Heart left ventricle (tissue), 16 donors: ENCODE measurements around the gene GPANK1. TPM values are rescaled to one million over a fixed set of nuclear protein-coding genes. Genes with fewer than 3 reads are reported as not detected.

Experiments
- ATAC-seq, 4 donors: fragments of 200-7000 bp; cut with Tn5 transposase; one replicate each; pipeline ENCODE4 v1.9.1; 2020 to 2022; ENCODE audit warnings: moderate library complexity in 4 of 4, mild to moderate bottlenecking in 3 of 4, moderate number of reproducible peaks in 1 of 4
- DNase-seq, 5 donors: peaks; one replicate each; pipeline ENCODE4 v3.0.0-alpha.2; 2020
- H3K27ac ChIP-seq, 12 donors: fragments of 200-600 bp; sonication (generic) in 4 of 12; one replicate each; pipeline versions ENCODE4 v1.5.0 to v1.8.0; 2016 to 2022; ENCODE audit warnings: mild to moderate bottlenecking in 2 of 12
- H3K27me3 ChIP-seq, 9 donors: fragments of 200-600 bp; sonication (generic) in 2 of 9; one replicate each; pipeline versions ENCODE4 v1.5.1 to v1.8.0; 2016 to 2022; ENCODE audit warnings: mild to moderate bottlenecking in 3 of 9
- H3K36me3 ChIP-seq, 9 donors: fragments of 200-600 bp; sonication (generic) in 2 of 9; one replicate each; pipeline versions ENCODE4 v1.5.0 to v1.8.0; 2018 to 2022; ENCODE audit warnings: mild to moderate bottlenecking in 2 of 9
- H3K4me1 ChIP-seq, 12 donors: fragments of 200-600 bp; sonication (generic) in 4 of 12; one replicate each; pipeline versions ENCODE4 v1.5.0 to v1.8.0; 2016 to 2022; ENCODE audit warnings: mild to moderate bottlenecking in 3 of 12
- H3K4me3 ChIP-seq, 12 donors: fragments of 200-600 bp; sonication (generic) in 4 of 12; one replicate each; pipeline versions ENCODE4 v1.5.0 to v1.8.0; 2017 to 2022; ENCODE audit warnings: mild to moderate bottlenecking in 9 of 12, moderate library complexity in 4 of 12
- H3K9me3 ChIP-seq, 12 donors: fragments of 200-600 bp; sonication (generic) in 4 of 12; one replicate each; pipeline versions ENCODE4 v1.5.0 to v1.8.0; 2016 to 2022; ENCODE audit warnings: mild to moderate bottlenecking in 1 of 12
- CTCF ChIP-seq, 12 donors: fragments of 200-600 bp; sonication (generic) in 4 of 12; IDR thresholded peaks; one replicate each; pipeline versions ENCODE4 v1.5.0 to v1.8.0; 2018 to 2022; ENCODE audit warnings: antibody characterized with exemption in 12 of 12, mild to moderate bottlenecking in 5 of 12
- POLR2A ChIP-seq, 2 donors: fragments of 450-650 bp; IDR thresholded peaks; one replicate each; pipeline ENCODE4 v1.6.1; 2017; ENCODE audit warnings: antibody characterized with exemption in 2 of 2, mild to moderate bottlenecking in 2 of 2, moderate library complexity in 2 of 2
- WGBS, 4 donors: extraction: QIAGEN DNeasy Blood & Tissue Kit in 2 of 4; methylation state at CpG; one replicate each; pipeline versions ENCODE4 v1.1.5 to v1.1.7; 2013 to 2018; 5-methylcytosine and 5-hydroxymethylcytosine counted together
- intact Hi-C, 10 donors: fragments of 100-400 bp; cut with DNase I; formaldehyde crosslinking; loops; one replicate each; pipeline versions ENCODE4 v1.11.1 to v1.14.2; 2022
- long read RNA-seq, 3 donors: library from polyadenylated mRNA; unstranded; transcript quantifications; one replicate each; pipeline ENCODE4 v2.0.0, GENCODE V29; 2020 to 2021
- polyA plus RNA-seq, 2 donors: library from polyadenylated mRNA; stranded (reverse); fragments of 200-250 nt; gene quantifications; one replicate each; pipeline ENCODE4 v1.2.3, GENCODE V29; 2013
- total RNA-seq, 9 donors: library from RNA; depleted of rRNA in 2 of 9; stranded (reverse); fragments of >200 nt in 2 of 9; fragmentation: NEBNext Ultra II Directional in 3 of 9; extraction: Animal tissue kit (Norgen Biotek cat#: 25700) in 3 of 9; gene quantifications; one replicate each; pipeline versions ENCODE4 v1.1.0 to v1.2.4, GENCODE V29; 2016 to 2023
- donor health status: ischemic (EF 13 %, LVEDD 7.1; RV severe dilation, severe dysfunction).
- donor health status: healthy with polysubstance abuse.
- donor health status: DM: no; HTN: yes; CAD: no.
- donor health status: DM: no; HTN: no; CAD: no.
- donor health status: ischemic (EF 25% LVEDD 6.9; RV normal size, moderate dysfunction).
- donor health status: ischemic (EF 25% LVEDD 5.7; RV mildly dilated, moderate dysfunction).
- donor health status: healthy.
- donor health status: DM: yes; HTN: yes; CAD: no.
- donor health status: ischemic (EF 35%, LVEDD 5.7; RV mildly dilated, moderate dysfunction).
- donor health status: nonischemic (EF 11% LVEDD 7.7; RV severe dilation, severe dysfunction).
- donor health status: DM: yes; HTN: yes; CAD: no.
- donor health status: PGD.
- donor health status: ischemic (EF 29% LVEDD 5.4; RV normal size, mild dysfunction).
- donor health status: nonischemic (EF 23%, LVEDD 6.1; RV moderate dilation, normal function).

GPANK1 gene
- total RNA-seq (10 to 100 TPM; 15.9 to 29.8 (median 19.5) TPM), polyA plus RNA-seq (10 to 100 TPM; 19.5 to 24.5 TPM)
- long read RNA-seq, donor 1, partial matches to known transcripts = 18 of 23 reads
- long read RNA-seq, donor 1, other reads (novel, unspliced or antisense) = 1 of 23 reads
- long read RNA-seq, donor 2, partial matches to known transcripts = 18 of 28 reads
- long read RNA-seq, donor 2, other reads (novel, unspliced or antisense) = 4 of 28 reads
- long read RNA-seq, donor 3, partial matches to known transcripts = 12 of 13 reads
- long read RNA-seq, donor 3, other reads (novel, unspliced or antisense) = 1 of 13 reads

- peak; percentile 90 to 95 (median 91) for DNase-seq
- no peaks in the 10 kb centered on the region for H3K27me3 ChIP-seq
- H3K27ac ChIP-seq = peak within 1 kb of the TSS; percentile 83 to 97 (median 95)
- intact Hi-C loops = loop anchor here in 3 of 10 donors (1.0 to 10.0 kb wide), 5 partner anchors 45 to 510 kb away; partner anchors contain the start of genes AGPAT1 (in 2 of the 3), RNF5 (in 2 of the 3), ATP6V1G2 (in 1 of the 3) and NELFE (in 1 of the 3)
- peaks cover 9 to 61% (median 40%) of the 10 kb centered on the region in 12 donors for H3K4me1 ChIP-seq
- TF ChIP-seq POLR2A (IDR thresholded peaks at IDR 0.05) = peak in 1 of 2 donors; percentile 60
- TF ChIP-seq CTCF (IDR thresholded peaks at IDR 0.05) = no peak
- no peaks in the 10 kb centered on the region for H3K9me3 ChIP-seq
- peak within 1 kb of the TSS; percentile 64 to 95 (median 83) for H3K4me3 ChIP-seq
- ATAC-seq = peak; percentile 68 to 76 (median 72)
- 0 to 1% (median 0%) methylated on average over 36 to 39 of the region's 39 CpGs for WGBS, 4 donors
- peaks cover 4 to 57% (median 50%) of the 10 kb centered on the region in 9 donors for H3K36me3 ChIP-seq
Observed at GRCh38 chr6:31664790-31665500, at the start of gene GPANK1. Gene GPANK1 (minus strand): TSS chr6:31664997. CDS start chr6:31664478, 519 bp downstream.

- Histone ChIP-seq H3K4me1 (peaks cover 0 to 11% (median 0%) of the 10 kb centered on the region in 12 donors), H3K36me3 (no peaks in the 10 kb centered on the region), H3K27me3 (no peaks in the 10 kb centered on the region), H3K27ac (no peak overlapping the region), H3K9me3 (no peaks in the 10 kb centered on the region), H3K4me3 (no peak overlapping the region)
- no peak for TF ChIP-seq POLR2A (IDR thresholded peaks at IDR 0.05)
- no peak for TF ChIP-seq CTCF (IDR thresholded peaks at IDR 0.05)
- 47 to 53% (median 49%) methylated on average over 5 of the region's 5 CpGs for WGBS, 4 donors
- intact Hi-C loops = no loop called here
- no peak for ATAC-seq
- peak in 1 of 5 donors; percentile 2 for DNase-seq
Observed at GRCh38 chr6:31713991-31714684, 49.3 kb upstream of the GPANK1 start.

- no peak for TF ChIP-seq POLR2A (IDR thresholded peaks at IDR 0.05)
- intact Hi-C loops = no loop called here
- peaks cover 0 to 11% (median 0%) of the 10 kb centered on the region in 12 donors for H3K4me1 ChIP-seq
- H3K4me3 ChIP-seq = no peak overlapping the region
- H3K27ac ChIP-seq = no peak overlapping the region
- no peak for ATAC-seq
- no peaks in the 10 kb centered on the region for H3K9me3 ChIP-seq
- H3K36me3 ChIP-seq = no peaks in the 10 kb centered on the region
- no peaks in the 10 kb centered on the region for H3K27me3 ChIP-seq
- DNase-seq = peak in 1 of 5 donors; percentile 1
- WGBS, 4 donors = 63 to 72% (median 67%) methylated on average over 3 to 4 of the region's 4 CpGs
Observed at GRCh38 chr6:31713465-31713864, 48.7 kb upstream of the GPANK1 start.

GRCh38 chr6:31712296-31712695 lies 47.5 kb upstream of the GPANK1 start:
- H3K4me1 ChIP-seq = peaks cover 0 to 11% (median 0%) of the 10 kb centered on the region in 12 donors
- H3K36me3 ChIP-seq = no peaks in the 10 kb centered on the region
- peak in 8 of 12 donors; percentile 13 to 38 (median 16) for TF ChIP-seq CTCF (IDR thresholded peaks at IDR 0.05)
- no peak for TF ChIP-seq POLR2A (IDR thresholded peaks at IDR 0.05)
- no peak overlapping the region for H3K27ac ChIP-seq
- H3K4me3 ChIP-seq = no peak overlapping the region
- DNase-seq (peak in 1 of 5 donors; percentile 52), ATAC-seq (peak; percentile 61 to 78 (median 76))
- H3K9me3 ChIP-seq = no peaks in the 10 kb centered on the region
- H3K27me3 ChIP-seq = no peaks in the 10 kb centered on the region
- intact Hi-C loops = no loop called here
- whole genome bisulfite sequencing, 4 donors = 75 to 85% (median 81%) methylated on average over 8 of the region's 8 CpGs
